GM12865 (cell line): ENCODE measurements around the gene UBE3B.

Source experiments
- DNase-seq: peaks from one replicate; pipeline ENCODE4 v3.0.0; 2010; ENCODE audit warnings: low read depth
- H3K4me3 ChIP-seq: 2 replicates; pipeline ENCODE4 v1.5.1; 2011; ENCODE audit warnings: mild to moderate bottlenecking, low read depth, low read length, control low read depth
- TF ChIP-seq, protein P1 (sequence below): IDR thresholded peaks from 2 replicates; pipeline ENCODE4 v1.5.1; 2011; ENCODE audit warnings: low read length, control low read depth, low read depth, inconsistent platforms; ENCODE audit not compliant: insufficient read depth; ENCODE audit errors: missing control alignments

UBE3B gene

DNA sequence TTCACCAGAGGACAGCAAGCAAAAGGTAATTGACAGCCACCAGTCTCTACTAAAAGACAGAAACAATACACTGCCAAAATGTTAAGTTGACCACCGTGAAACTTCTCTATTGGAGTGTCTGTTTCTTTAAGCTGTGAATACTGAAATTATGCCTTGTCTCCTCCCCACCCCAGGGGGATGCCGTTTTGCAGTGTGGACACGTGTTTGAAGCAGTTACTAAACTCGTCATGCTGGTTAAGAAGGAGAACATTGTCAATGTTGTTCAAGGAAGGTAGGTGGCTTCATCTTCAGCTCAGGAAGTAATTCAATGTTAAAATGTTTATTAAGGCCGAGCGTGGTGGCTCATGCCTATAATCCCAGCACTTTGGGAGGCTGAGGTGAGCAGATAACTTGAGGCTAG is 33.2 kb upstream of the UBE3B start:
- TF ChIP-seq, protein P1, sequence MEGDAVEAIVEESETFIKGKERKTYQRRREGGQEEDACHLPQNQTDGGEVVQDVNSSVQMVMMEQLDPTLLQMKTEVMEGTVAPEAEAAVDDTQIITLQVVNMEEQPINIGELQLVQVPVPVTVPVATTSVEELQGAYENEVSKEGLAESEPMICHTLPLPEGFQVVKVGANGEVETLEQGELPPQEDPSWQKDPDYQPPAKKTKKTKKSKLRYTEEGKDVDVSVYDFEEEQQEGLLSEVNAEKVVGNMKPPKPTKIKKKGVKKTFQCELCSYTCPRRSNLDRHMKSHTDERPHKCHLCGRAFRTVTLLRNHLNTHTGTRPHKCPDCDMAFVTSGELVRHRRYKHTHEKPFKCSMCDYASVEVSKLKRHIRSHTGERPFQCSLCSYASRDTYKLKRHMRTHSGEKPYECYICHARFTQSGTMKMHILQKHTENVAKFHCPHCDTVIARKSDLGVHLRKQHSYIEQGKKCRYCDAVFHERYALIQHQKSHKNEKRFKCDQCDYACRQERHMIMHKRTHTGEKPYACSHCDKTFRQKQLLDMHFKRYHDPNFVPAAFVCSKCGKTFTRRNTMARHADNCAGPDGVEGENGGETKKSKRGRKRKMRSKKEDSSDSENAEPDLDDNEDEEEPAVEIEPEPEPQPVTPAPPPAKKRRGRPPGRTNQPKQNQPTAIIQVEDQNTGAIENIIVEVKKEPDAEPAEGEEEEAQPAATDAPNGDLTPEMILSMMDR = no peak
- H3K4me3 ChIP-seq = no peak overlapping the region
- DNase-seq = no peak

DNA sequence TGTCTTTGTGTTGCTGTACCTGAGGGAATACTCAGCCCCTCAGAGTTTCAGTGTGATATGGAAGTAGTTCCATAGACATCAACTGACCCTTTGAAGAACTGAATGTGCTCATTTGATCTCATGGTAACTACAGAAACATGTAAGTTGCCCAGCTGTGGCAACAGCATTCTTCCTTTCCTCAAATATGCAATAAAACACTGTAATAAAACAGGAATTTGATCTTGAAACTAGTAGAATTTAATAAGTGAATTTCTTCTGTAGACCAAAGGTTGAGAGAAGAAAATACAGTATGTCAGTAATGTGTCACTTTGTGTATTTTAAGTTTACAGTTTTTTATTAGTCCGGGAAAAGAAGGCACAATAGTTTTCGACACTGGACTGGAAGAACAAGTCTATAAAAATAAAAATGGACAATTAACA is 32.2 kb upstream of the UBE3B start:
- H3K4me3 ChIP-seq = no peak overlapping the region
- TF ChIP-seq, protein P1 = no peak
- no peak for DNase-seq

DNA sequence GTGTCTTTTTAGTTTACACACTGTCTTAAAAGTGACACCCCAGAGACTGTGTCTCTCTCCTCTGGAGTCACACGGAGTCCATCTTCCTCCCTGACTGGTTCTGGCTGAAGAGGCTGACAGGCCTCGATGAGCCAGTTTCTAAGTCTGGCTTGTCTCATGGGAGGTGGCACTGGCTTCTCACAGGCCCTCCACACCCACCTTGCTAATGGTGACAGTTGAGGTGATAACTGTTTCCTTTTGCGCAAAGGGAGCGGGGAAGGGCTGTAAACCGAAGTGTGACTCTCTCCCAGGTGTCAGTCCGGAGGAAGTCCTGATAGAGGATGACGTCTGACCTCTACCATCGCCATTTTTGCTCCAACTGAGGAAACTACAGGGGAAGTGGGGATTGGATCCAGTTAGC is 30.6 kb upstream of the UBE3B start:
- TF ChIP-seq, protein P1 = no peak
- DNase-seq = no peak
- H3K4me3 ChIP-seq = no peak overlapping the region

DNA sequence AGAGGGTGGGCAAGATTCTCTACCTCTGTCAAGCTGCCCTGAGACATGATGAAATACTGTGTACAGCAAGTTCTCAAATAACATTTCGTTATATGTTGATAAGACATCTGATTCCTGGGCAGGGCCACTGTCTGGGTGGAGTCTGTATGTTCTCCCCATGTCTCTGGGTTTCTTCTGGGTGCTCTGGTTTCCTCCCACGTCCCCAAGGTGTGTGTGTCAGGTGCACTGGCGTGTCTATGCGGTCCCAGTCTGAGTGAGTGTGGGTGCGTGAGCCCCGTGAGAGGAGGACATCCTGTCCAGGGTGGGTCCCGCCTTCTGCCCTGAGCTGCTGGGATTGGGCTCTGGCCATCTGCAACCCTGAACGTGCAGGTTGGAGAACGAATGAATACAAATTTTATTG is 30.0 kb upstream of the UBE3B start:
- DNase-seq = no peak
- TF ChIP-seq, protein P1 = no peak
- no peak overlapping the region for H3K4me3 ChIP-seq

DNA sequence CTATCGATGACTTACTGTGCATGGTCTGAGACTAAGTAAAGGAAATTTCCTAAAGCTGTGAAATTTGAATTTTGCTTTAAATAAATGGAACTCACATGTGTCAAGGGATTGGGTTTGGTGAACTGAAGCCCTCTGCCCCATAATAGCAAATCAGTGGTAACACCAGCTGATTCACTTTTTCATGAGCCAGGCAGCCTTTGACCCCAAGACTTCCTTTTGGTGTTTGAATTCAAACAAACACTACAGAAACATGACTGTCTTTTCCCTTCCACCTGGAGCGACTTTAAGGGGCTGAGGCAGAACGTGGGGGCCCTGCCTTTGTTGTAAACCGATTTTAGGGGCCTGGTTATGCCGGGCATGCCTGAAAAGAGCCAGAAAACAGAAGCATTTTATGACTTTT is 29.2 kb upstream of the UBE3B start:
- no peak overlapping the region for H3K4me3 ChIP-seq
- TF ChIP-seq, protein P1 = no peak
- no peak for DNase-seq

DNA sequence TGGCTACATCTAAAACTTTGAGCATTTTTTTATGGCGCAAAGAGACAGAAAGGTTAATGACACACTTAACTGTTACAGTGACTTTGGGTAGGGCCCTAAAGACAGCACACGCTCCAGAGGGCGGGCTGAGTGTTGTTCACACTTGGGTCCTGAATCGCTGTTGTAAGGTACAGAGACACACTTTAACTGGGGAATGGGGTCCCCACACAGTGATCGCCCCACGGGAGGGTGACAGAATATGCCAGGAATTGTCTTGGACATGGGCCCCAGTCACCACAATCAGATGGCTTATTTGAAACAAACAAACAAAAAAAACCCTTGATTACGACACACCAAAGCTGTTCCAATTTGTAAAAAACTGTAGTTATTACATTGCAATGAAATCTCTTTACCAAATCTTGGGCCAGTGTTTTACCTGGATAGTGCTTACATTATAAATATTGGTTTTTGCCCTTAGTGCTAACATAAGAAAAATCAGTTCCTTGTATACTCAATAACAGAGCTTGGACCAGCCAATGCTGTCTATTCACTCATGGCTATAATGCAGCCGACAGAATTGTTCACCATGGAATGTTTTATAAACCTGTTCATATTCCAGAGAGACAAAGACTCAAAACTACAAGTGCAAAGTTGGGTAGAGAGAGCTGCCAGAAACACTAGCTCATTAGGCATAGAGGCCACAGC is 28.6 kb upstream of the UBE3B start:
- DNase-seq = no peak
- TF ChIP-seq, protein P1 = no peak
- no peak overlapping the region for H3K4me3 ChIP-seq
